ENCODE measurements around the gene IPO9.

The IPO9 gene

DNA sequence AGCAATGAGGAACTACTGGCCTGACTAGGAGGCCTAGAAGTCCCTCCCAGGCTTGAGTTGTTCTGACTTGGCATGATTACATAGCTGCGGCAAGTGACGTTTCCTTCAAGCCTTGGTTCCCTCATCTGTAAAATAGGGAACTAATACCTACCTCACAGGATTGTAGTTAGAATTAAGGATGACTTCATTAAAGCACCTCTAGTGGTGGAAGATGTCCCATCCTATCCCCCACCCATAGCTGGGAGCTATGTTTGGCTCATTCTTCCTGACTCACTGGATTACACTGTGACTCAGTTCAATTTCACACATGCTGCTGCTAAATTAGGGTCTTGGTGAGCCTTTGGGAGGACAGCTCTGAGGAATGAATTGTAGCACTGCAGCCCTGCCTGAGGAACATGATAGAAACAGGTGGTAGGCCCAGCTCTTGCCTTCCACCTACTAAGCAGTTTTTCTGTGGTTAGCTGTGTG is 53.7 kb downstream of the IPO9 start:
- H3K27me3 ChIP-seq (ENCODE audit: insufficient read depth, poor library complexity, severe bottlenecking) = peaks cover 8% of the 10 kb centered on the region
- peak; percentile 5; the same call in 1 of the 2 replicates for TF ChIP-seq SPI1 (IDR thresholded peaks at IDR 0.05; ENCODE audit: borderline replicate concordance, low read depth)
- TF ChIP-seq, protein P1, sequence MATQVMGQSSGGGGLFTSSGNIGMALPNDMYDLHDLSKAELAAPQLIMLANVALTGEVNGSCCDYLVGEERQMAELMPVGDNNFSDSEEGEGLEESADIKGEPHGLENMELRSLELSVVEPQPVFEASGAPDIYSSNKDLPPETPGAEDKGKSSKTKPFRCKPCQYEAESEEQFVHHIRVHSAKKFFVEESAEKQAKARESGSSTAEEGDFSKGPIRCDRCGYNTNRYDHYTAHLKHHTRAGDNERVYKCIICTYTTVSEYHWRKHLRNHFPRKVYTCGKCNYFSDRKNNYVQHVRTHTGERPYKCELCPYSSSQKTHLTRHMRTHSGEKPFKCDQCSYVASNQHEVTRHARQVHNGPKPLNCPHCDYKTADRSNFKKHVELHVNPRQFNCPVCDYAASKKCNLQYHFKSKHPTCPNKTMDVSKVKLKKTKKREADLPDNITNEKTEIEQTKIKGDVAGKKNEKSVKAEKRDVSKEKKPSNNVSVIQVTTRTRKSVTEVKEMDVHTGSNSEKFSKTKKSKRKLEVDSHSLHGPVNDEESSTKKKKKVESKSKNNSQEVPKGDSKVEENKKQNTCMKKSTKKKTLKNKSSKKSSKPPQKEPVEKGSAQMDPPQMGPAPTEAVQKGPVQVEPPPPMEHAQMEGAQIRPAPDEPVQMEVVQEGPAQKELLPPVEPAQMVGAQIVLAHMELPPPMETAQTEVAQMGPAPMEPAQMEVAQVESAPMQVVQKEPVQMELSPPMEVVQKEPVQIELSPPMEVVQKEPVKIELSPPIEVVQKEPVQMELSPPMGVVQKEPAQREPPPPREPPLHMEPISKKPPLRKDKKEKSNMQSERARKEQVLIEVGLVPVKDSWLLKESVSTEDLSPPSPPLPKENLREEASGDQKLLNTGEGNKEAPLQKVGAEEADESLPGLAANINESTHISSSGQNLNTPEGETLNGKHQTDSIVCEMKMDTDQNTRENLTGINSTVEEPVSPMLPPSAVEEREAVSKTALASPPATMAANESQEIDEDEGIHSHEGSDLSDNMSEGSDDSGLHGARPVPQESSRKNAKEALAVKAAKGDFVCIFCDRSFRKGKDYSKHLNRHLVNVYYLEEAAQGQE (IDR thresholded peaks at IDR 0.05; ENCODE audit: insufficient replicate concordance, low read depth) = no peak
- no peak for TF ChIP-seq GABPA (IDR thresholded peaks at IDR 0.05; ENCODE audit: low read depth)
- TF ChIP-seq, protein P2, sequence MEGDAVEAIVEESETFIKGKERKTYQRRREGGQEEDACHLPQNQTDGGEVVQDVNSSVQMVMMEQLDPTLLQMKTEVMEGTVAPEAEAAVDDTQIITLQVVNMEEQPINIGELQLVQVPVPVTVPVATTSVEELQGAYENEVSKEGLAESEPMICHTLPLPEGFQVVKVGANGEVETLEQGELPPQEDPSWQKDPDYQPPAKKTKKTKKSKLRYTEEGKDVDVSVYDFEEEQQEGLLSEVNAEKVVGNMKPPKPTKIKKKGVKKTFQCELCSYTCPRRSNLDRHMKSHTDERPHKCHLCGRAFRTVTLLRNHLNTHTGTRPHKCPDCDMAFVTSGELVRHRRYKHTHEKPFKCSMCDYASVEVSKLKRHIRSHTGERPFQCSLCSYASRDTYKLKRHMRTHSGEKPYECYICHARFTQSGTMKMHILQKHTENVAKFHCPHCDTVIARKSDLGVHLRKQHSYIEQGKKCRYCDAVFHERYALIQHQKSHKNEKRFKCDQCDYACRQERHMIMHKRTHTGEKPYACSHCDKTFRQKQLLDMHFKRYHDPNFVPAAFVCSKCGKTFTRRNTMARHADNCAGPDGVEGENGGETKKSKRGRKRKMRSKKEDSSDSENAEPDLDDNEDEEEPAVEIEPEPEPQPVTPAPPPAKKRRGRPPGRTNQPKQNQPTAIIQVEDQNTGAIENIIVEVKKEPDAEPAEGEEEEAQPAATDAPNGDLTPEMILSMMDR (IDR thresholded peaks at IDR 0.05; ENCODE audit: insufficient read depth, low read length) = peak; percentile 28
- TF ChIP-seq POLR2AphosphoS5 (IDR thresholded peaks at IDR 0.05; ENCODE audit: low read depth) = peak; percentile 48; the same call in 1 of the 2 replicates
- no peak overlapping the region for H3K4me3 ChIP-seq (replicated peaks; ENCODE audit: insufficient read depth, low read length)
- H3K27ac ChIP-seq (replicated peaks) = peak overlapping the region; percentile 19
- DNase-seq (ENCODE audit: low read depth in 1 of 2, low spot score in 1 of 2) = peak; percentile 66 to 93

DNA sequence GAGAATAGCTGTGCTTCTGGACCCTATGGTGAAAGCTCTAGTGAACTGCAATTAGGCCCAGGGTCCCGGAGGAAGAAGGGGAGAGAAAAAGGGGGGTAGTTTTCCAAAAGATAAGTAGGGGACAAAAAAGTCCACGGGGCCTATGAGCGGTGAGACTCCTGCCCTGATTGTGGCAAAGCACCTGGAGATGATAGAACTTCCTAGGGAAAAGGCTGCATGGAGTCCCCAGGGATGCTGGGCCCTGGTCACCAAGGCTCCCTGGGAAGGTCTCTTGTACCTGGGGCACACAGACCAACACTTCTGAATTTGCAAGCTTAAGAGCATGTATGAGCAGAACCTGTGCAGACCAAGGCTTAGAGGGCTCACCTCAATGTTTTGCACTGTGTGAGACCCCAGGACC is 54.3 kb downstream of the IPO9 start:
- Histone ChIP-seq H3K27me3 (ENCODE audit: insufficient read depth, poor library complexity, severe bottlenecking) (peaks cover 13% of the 10 kb centered on the region), H3K27ac (replicated peaks) (peak overlapping the region; percentile 24), H3K4me3 (replicated peaks; ENCODE audit: insufficient read depth, low read length) (no peak overlapping the region)
- no peak for TF ChIP-seq SPI1 (IDR thresholded peaks at IDR 0.05; ENCODE audit: borderline replicate concordance, low read depth)
- TF ChIP-seq GABPA (IDR thresholded peaks at IDR 0.05; ENCODE audit: low read depth) = no peak
- TF ChIP-seq, protein P1 (IDR thresholded peaks at IDR 0.05; ENCODE audit: insufficient replicate concordance, low read depth) = no peak
- TF ChIP-seq, protein P2 (IDR thresholded peaks at IDR 0.05; ENCODE audit: insufficient read depth, low read length) = no peak
- TF ChIP-seq POLR2AphosphoS5 (IDR thresholded peaks at IDR 0.05; ENCODE audit: low read depth) = no peak
- DNase-seq (ENCODE audit: low read depth in 1 of 2, low spot score in 1 of 2) = no peak

DNA sequence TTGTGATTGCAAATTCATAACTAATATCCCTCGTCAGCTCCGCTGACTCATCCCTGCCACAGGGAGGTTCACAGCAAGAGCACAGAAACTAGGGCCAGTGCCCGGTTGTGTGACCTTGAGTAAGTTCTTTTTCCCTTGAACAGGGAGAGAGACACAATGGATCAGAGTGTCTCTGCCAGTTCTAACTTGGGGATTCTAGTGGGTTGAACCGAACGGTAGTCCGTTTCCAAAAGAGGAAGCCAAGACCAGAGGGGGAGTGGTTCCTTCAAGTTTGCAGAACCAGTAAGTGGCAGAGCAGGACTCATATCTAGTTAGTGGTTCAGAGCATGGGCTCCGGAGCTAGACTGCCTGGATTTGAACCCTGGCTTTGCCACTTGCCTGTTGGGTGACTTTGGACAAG is 54.8 kb downstream of the IPO9 start:
- DNase-seq (ENCODE audit: low read depth in 1 of 2, low spot score in 1 of 2) = peak; percentile 16 to 77
- Histone ChIP-seq H3K4me3 (replicated peaks; ENCODE audit: insufficient read depth, low read length) (no peak overlapping the region), H3K27ac (replicated peaks) (peak overlapping the region; percentile 24), H3K27me3 (ENCODE audit: insufficient read depth, poor library complexity, severe bottlenecking) (peaks cover 13% of the 10 kb centered on the region)
- TF ChIP-seq SPI1 (IDR thresholded peaks at IDR 0.05; ENCODE audit: borderline replicate concordance, low read depth) = peak; percentile 94
- peak; percentile 28; the same call in 1 of the 2 replicates for TF ChIP-seq POLR2AphosphoS5 (IDR thresholded peaks at IDR 0.05; ENCODE audit: low read depth)
- TF ChIP-seq GABPA (IDR thresholded peaks at IDR 0.05; ENCODE audit: low read depth) = no peak
- TF ChIP-seq, protein P1 (IDR thresholded peaks at IDR 0.05; ENCODE audit: insufficient replicate concordance, low read depth) = no peak
- TF ChIP-seq, protein P2 (IDR thresholded peaks at IDR 0.05; ENCODE audit: insufficient read depth, low read length) = no peak
